Activated effector memory CD4-positive, alpha-beta T cell treated with anti-CD3 and anti-CD28 coated beads, Interleukin-2, amount 50 U/mL, for 16 hours (primary cell): ENCODE results near the gene DMRTB1.

Source experiments
- DNase-seq: peaks from one replicate; pipeline ENCODE4 v3.0.0-alpha.2; 2020

Gene DMRTB1

GRCh38 chr1:53495633-53496345 is 36.6 kb downstream of the DMRTB1 start:
- DNase-seq, result no peak

- no peak for DNase-seq
Measured at GRCh38 chr1:53498555-53499131, 39.4 kb downstream of the DMRTB1 start.

GRCh38 chr1:53499257-53500203 is 40.3 kb downstream of the DMRTB1 start:
- no peak for DNase-seq

DNA sequence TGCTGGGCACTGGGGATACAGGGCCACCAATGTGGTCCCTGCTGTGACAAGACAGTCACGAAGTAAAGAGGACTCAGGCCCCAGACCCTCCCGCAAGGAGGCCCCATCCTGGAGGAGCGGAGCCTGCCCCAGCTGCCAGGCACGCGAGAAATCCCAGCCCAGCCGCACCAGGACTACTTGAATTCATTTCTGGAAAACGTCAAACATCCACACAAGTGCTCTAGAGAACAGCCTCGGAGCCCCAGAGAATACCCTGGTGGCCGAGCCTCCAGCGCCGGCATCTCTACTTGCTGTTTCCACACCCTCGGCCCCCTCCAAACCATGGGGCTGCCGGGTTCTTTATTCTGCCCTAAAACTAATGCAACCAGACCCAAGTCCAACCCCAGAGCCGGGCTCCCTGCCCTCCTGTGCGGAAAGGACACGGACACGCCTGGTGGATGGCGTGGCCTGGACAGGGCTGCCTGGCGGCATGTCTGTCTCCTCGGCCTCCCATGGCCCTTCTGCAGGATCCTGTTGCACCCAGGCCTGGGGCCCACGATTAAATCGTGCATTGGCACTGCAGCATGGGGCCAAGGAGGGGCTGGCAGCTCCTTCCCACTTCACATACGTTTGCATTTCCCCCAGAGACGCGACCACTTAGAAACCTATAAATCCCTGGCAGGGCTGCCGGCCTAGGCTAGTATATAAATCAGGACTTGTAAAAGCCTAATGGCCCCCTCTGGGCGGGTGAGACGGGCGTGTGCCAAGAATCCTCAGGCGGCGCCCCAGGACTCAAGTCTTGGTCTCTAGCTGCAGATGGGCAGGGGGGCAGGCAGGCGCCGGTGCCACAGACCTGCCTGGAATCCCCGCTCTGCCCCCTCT is 41.2 kb downstream of the DMRTB1 start:
- DNase-seq, result no peak

DNA sequence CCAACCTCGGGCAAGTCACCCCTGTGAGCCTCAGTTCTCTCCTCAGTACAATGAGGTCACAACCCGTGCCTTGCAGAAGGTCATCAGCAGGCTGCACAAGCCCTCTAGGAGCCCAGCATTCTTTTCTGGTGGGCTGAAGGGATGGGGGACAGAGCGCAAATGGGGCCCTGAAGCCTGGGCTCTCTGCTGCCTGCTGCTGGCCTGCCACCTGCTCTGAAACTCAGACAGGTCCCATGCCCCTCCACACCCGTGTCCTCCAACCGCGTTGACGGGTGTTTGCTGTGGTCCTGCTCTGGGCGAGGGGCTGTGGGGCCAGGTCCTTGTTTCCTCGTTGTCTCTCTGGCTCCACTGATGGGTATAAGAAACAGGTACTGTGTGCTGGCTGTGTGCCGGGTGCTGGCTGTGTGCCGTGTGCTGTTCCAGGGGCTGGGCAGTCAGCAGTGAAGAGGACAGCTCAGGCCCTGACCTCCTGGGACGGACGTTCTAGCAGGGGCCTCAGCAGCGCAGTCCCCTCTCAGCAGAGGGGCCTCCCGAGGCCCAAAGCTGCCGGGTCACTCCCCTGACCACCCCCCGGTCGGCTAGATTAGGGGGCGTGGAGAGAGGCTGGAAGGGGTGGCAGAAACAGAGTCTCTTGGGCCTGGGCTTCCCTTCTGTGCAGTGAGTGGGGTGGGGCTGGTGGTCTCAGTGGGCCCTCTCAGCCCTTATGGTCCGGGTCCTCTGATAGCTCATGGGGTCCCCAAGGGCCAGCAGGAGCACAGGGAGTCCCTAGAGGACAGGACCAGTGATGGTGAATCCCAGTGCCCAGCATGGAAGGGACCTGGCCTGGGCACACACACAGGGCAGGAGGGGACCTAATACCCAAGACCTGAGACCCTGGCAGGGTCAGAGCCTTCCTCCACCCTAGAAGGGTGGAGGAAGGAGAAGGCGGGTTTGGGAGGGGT is 42.1 kb downstream of the DMRTB1 start:
- no peak for DNase-seq

- DNase-seq, result no peak
Measured at GRCh38 chr1:53502641-53503432, 43.6 kb downstream of the DMRTB1 start.

DNA sequence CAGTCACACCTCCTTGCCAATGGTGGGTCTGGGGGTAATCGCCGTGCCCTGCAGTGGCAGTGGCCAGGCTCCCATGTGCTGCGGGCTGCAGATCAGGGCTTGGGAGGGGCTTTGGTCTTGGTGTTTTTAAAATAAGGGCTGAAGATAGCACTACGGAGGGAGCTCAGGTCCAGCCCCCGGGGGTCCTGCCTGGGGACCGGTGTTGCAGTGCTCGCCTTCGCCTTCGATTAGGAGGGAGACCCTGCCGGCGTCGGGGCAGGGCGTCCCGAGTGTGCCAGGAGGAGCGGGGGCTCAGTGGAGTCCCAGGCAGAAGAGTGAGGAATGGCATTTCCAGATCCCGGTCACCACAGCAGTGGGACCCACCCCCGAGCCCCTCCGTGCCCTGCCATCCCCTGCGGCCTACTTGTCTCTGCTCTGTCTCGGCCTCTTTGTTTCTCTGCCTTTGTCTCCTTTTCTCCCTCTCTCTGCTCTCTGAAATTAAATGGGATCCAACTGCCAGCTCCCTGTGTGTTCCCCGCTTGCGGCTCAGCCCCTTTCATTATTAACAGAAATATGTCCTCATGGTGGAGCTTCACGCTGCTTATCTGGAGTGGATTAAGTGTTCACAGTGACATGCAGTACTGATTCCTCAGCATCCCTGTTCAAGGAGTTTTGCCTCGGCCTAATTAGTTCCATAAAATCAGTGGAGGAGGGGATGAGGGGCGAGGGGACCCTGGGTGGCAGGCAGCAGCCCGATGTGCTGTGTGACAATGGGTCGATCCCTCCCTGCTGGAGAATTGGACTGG is 44.4 kb downstream of the DMRTB1 start:
- DNase-seq, result no peak

DNA sequence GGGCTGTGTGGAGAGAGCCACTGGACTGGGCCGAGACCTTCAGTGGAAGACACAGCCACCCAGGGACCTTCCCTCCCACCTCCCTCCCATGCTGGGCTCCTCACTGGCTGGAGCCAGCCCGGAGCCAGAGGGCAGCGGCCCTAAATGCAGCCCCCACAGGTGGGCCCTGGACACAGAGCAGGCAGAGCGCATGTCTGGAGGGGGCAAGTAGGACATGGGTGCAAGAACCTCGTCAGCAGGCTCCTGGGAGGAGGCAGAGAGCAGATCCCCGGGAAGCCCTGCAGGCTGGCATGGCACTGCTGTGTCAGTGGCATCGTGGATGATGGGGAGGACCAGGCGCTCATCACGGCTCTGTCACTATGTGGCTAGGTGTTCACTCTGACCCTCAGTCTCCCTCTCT is 45.7 kb downstream of the DMRTB1 start:
- DNase-seq, result no peak

GRCh38 chr1:53505401-53505800 is 46.2 kb downstream of the DMRTB1 start:
- no peak for DNase-seq

GRCh38 chr1:53505891-53506290 is 46.7 kb downstream of the DMRTB1 start:
- no peak for DNase-seq

GRCh38 chr1:53506355-53507050 is 47.3 kb downstream of the DMRTB1 start:
- no peak for DNase-seq

- no peak for DNase-seq
Measured at GRCh38 chr1:53507116-53507820, 48.1 kb downstream of the DMRTB1 start.

DNA sequence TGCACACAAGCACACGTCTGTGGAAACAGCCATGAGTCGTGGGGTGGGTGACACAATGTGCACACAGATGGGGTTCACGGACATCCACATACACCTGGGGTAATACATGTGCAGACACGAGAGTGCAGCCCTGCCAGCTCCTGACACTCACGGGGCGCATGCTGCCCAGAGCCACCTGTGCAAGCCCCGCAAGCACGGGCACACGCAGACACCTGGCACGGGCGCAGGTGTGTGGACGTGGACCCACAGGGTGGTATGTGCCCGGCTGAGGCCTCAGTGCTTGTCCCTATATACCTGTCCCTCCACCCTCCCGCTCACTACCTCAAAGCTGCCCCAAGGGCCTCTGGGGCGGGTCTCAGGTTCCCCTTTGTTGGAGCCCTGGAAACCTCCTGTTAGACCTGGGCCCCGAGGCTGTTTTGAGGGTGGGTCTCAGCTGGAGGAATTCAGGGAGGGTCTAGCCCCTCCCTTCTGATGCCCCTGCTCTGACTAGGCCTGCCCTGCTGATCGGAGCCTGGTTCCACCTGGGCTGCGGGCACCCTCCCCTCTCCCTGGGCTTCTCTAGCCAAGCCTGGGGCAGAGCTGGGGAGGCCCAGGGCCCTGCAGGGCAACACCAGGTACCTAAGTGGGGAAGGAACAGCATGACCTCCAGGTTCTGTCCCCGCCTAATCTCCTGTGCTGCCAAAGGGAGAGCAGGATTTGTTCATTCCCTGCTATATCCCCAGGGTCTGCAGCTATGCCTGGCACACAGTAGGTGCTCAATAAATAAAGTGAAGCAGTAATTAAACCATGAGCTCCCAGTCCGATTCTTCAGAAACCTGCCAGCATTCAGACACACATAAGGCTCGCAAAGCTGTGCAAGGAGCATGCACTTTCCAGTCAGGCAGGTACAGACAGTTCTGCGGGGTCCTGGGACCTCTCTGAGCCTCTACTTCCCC is 49.1 kb downstream of the DMRTB1 start:
- no peak for DNase-seq

DNA sequence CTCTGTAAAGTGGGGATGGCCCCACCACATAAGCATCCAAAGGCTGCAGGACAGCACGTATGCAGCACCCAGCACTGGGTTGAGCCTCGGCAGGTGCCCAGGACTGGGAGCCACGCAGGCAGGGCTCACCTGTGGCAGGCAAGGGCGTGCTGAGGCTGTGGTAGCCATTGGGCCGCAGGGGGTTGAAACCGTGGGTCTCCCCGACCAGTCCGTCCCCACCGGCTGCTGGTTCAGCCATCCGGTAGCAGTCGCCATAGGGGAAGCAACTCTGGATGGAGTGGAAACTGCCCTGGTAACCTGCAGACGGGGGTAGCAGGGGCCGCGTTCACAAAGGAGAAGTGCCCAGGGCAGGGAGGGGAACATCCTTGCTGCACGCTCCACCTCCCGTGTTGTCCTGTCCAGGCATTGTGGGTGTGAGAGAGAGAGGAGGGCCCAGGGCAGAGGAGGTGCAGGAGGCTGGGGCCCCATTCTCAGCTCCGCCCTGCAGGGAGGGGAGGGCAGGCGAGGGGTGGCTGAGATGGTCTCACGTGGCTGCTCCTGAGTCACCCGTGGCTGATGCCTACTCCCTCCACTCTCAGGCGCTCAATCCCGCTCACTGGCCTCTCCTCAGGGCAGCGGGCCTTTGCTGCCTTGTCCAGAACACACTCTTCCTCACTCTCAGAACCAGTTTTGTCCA is 49.9 kb downstream of the DMRTB1 start:
- DNase-seq, result no peak

- no peak for DNase-seq
Measured at GRCh38 chr1:53509775-53510174, 50.6 kb downstream of the DMRTB1 start.

DNA sequence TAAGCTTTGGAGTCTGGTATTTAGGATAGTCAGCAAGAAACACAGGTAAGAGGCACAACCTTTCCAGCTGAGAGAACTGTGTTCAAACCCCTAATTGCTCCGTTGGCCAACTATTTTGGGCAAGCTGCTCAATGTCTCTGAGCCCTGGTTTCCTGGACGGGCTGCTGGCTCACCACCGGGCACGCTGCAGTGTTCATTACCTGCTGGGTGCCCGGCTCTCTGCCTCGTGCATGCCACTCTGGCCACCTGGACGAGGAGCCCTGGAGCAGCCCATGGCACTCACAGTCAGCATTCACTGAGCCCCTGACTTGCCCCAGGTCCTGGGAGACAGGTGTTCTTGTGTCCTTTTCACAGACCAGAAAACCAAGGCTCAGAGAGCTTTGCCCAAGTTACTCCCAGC is 51.0 kb downstream of the DMRTB1 start:
- DNase-seq, result no peak
